Ramos (cell line): ENCODE data around the gene ABLIM3.

ENCODE experiments used
- in situ Hi-C: fragments of 300-500 bp; cut with MboI; formaldehyde crosslinking; loops from one replicate; pipeline ENCODE4 v1.14.3; 2022; ENCODE audit warnings: low sequenced_read_pairs; ENCODE audit not compliant: unreplicated experiment

Gene ABLIM3

DNA sequence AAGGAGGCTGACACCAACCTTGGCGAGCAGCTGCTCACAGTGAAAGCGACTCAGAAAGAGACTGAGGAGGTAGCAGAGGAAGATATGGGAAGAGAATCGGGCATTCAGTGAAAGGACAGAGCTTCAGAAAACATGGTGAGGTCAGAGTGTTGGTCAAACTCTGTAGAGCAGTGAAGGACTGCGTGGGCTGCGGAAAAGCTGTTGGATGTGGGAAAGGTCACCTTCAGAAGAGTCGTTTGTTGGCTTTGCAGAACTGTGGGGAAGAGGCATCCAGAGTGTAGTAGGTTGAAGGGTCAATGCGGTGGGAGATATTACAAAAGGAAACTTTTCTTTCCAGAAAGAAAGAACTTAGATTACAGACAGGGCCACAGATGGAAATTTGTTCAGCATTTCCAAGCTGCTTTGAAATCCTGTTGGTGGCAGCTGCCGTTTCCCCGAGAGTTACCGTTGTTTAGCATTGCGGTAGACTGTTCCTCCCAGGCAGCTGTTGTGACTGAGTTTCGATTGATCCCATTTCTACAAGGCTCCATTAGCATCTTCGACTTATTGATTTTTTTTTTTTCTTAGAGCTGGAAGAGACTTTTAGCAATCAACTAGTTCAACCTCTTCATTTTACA is 72.1 kb downstream of the ABLIM3 start:
- in situ Hi-C loops = no loop called here

GRCh38 chr5:149215478-149216090 is 74.3 kb downstream of the ABLIM3 start:
- in situ Hi-C loops = no loop called here

GRCh38 chr5:149216496-149216895 is 75.2 kb downstream of the ABLIM3 start:
- in situ Hi-C loops = no loop called here

DNA sequence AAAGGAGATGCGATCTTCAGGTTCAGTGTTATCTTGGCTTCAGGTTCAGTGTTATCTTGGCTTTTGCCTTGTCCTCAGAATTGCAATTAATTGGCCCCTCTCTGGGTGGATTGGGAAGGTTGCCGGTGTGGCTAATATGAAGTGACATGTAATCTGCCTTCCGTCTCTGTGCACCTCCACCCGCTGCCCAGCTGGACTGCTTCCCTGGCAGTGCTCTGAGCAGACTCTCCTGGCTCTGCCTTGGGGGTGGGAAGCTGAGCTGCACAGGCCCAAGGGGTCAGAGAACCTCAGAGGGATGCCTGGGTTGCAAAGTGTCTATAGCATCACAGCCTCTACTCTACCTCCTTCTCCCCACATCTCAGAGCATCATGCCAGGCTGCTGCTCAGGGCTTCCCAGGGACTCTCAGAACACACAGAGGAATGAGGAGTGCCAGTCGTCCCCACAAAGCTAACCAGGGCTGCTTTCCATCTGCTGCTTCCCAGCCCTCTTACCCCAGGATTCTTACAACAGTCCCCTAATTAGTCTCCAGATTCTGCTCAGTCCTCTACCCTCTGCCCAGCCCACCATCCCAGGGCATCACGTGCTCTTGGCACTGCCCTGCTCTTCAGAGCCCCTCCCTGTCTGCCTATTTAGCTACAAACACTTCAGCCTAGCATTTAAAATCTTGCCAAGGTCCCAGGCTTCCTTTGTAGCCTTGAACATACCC is 76.0 kb downstream of the ABLIM3 start:
- in situ Hi-C loops = no loop called here

GRCh38 chr5:149217803-149218155 is 76.5 kb downstream of the ABLIM3 start:
- in situ Hi-C loops = no loop called here

DNA sequence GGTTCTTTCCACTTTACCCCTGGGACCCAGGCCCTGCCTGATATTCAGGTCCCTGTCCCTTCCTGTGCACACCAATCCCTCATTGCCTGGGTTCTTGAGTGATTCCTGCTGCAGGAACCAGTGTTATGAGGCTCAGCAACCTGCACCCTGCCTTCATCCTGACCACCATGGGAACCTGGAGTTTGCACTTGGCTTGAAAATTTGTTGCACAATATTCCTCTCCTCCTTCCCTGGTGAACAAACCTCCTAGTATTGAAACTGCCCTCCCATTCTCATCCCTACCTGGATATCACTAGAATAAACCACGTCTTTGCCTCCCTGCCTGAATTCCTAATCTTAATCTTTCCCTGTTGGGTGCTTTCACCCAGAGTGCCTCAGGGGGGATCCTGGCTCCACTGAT is 78.3 kb downstream of the ABLIM3 start:
- in situ Hi-C loops = no loop called here

DNA sequence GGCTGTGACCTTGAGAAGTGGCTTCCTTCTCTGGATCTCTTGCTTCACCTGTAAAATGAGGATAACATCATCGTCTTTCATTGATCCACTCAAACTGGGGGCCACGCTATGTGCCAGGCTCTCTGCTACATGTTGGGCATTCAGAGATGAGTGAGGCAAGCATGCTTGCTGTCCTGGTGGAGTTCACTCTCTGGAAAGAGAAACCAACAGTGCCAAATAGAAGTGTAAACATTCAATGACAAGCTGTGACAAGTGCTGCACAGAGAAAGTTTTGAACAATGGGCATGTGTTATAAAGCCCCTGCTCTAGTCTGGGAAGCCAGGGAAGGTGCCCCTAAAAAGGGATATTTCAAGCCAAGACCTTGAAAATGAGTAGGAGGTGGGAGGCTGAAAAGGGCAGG is 79.5 kb downstream of the ABLIM3 start:
- in situ Hi-C loops = no loop called here

DNA sequence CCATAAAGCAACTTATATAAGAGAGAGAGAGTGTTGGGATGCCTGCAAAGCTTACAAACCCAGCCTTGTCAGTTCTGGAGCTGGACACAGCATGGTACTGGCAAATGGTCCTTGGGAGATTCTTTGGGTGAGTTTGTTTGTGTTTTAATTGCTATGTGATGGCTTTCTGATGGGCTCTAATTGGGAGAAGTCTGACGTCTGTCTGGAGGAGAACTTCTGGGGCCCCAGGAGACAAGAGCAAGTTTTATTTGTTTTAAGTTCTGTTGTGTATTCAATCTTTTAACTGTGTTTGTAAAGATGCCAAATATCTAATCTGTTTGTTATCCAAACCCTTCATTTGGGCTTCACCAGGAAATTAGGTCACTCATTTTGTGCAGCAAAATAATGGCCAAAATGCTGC is 80.0 kb downstream of the ABLIM3 start:
- in situ Hi-C loops = no loop called here

- in situ Hi-C loops = no loop called here
Observed at GRCh38 chr5:149221731-149222342, 80.5 kb downstream of the ABLIM3 start.

DNA sequence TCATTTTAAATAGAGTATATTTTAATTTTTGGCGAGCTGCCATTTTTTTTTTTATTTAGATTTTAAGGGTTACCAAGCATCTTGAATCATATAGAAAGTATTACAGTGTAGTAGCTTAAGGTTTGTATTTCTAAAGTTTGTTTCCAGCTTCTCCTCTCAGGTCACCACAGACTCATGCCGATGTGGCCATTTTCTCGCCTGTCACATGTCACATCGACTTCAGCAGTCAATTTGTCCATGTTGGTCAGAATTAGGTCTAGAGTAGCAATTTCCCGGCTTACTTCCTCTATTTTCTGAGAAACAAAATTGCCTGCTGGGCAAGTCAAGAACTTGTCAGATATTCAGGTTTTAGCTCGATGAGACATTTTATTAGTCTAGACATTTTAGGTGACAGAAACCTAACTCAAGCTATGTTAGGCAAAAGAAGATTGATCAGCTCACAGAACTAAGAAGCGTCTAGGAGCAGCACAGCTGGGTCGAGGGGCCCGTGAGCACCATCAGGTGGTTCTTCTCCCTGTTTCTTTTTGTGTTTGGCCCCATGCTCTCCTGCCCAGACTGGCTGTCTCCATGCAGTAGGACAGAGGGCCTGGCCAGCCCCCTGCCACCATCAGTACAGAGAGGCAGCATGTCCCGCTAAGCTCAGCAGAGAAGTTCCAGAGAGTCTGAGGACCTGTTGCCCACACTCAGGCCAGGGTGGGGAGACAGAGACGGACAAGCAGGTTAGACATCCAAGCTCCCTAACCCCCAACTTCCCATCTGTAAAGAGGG is 82.0 kb downstream of the ABLIM3 start:
- in situ Hi-C loops = no loop called here

GRCh38 chr5:149224282-149224681 is 83.0 kb downstream of the ABLIM3 start:
- in situ Hi-C loops = no loop called here

GRCh38 chr5:149227168-149227826 is 86.0 kb downstream of the ABLIM3 start:
- in situ Hi-C loops = no loop called here

DNA sequence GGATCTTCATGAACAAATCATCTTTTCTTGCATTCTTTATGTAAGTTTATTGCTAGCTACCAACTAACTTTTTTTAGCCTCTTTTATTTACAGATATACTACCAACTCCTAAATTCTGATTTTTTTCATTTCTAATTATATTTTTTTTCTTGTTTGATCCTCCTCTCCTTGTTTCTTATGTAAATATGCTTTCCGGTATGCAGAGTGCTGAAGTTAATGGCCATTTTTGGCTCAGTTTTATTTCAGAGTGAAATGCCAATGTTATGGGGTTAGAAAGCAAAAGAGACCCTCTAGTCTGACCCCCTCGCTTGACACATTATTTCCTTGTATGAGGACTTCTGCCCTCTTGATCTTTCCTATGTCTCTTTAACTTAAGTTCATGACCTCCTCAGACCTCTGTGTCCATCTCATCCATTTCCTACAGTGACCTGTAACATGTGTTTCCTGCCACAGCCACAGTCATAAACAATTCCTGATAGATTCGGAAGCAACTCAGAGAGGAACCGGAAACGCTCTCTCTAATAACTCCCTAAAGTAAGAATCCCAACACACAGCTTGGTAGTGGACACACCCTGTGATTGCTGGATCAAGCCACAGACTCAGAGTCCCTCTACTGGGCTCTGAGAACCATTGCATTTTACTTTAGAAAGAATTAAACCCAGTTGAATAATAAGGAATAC is 87.5 kb downstream of the ABLIM3 start:
- in situ Hi-C loops = no loop called here

DNA sequence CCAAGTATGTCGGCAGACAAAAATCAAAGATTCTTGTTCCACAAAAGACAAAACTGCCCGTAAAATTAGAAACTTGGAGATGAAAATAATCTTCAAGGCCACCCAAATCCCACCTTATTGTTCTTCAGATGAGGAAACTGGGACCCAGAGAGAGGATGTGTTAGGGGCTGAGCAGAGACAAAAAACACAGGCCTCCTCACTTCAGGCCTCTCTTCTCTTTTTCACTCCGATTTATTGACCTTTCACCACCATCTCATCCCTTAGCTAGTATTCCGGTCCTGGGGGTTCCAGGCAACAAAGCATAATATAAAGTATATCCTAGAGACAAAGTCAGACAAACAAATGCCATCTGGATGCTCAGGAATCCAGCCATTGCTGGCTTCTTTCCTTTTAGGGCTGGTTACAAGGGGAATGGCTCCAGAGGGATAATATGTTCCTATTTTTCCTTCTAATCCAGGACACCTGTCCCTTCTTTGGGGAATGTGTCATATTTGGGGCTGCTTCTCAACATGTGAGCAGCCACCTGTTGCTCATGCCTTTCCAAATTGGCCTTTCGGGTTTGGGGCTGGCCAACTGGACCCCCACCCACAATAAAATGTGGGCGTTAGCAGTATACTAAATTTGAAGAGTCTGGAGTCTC is 88.1 kb downstream of the ABLIM3 start:
- in situ Hi-C loops = no loop called here

- in situ Hi-C loops = no loop called here
Observed at GRCh38 chr5:149235841-149236240, 94.5 kb downstream of the ABLIM3 start.

GRCh38 chr5:149237662-149238061 is 96.4 kb downstream of the ABLIM3 start:
- in situ Hi-C loops = no loop called here

DNA sequence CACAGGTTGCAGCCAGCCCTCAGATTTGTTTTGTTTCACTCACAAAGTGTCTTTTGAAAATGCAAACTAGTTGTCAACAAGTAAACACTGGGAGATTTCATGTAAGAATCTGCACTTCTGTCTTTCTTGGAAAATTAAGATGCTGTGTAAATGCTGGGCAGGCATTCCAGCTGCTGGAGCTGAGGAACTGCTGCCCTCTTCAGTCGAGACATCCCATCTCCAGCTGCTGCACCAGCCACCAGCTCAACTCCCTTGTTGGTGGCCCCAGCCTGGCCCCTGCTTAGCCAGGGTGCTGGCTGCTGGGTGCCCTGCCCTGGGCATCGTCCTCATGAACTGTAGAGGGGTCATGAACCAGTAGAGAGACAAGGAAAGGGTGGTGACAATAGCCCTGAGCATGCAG is 97.2 kb downstream of the ABLIM3 start:
- in situ Hi-C loops = no loop called here

DNA sequence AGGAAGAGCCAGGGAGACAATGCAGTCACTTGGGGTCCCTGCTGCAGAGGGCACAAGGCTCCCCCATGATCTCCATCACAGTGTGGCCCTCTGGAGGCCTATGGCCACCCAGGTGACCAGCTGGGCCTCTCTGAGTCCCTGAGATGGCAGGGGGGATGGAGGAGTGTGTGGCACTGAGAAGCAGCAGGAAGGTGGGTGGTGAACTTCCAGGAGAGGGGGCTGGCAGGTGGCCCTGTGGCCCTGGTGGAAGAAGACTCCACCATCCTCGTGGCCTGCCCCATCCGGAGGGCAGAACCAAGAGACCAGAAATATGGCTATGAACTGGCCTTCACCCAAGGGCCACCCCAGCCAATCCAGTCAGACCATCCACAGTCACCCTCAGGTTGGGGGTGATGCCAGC is 98.6 kb downstream of the ABLIM3 start:
- in situ Hi-C loops = no loop called here

- in situ Hi-C loops = no loop called here
Observed at GRCh38 chr5:149240354-149240998, 99.2 kb downstream of the ABLIM3 start.
